HepG2 (cell line): ENCODE data around the gene NME7. TPM values are rescaled to one million over a fixed set of nuclear protein-coding genes. Genes with fewer than 3 reads are reported as not detected.

Source experiments
- ARNT2 ChIP-seq: sonication (generic); formaldehyde crosslinking; IDR thresholded peaks from 2 replicates; pipeline ENCODE4 v1.8.0; 2022; ENCODE audit warnings: mild to moderate bottlenecking, low read depth, missing genetic modification reagents, moderate library complexity
- E2F5 ChIP-seq: sonication (generic); formaldehyde crosslinking; conservative IDR thresholded peaks from 2 replicates; pipeline ENCODE4 v1.4.0; 2020; ENCODE audit warnings: missing genetic modification reagents
- ETV5 ChIP-seq: IDR thresholded peaks from 2 replicates; pipeline ENCODE4 v1.6.1; 2018; ENCODE audit warnings: missing biosample characterization, missing genetic modification reagents, inconsistent platforms, borderline replicate concordance
- HMG20A ChIP-seq: IDR thresholded peaks from 2 replicates; pipeline ENCODE4 v1.6.1; 2016; ENCODE audit warnings: borderline replicate concordance
- KLF6 ChIP-seq: IDR thresholded peaks from 2 replicates; pipeline ENCODE4 v1.8.0; 2016; ENCODE audit warnings: missing biosample characterization, missing genetic modification reagents
- MED1 ChIP-seq: sonication (generic); formaldehyde crosslinking; IDR thresholded peaks from 2 replicates; pipeline ENCODE4 v1.4.0; 2020; ENCODE audit warnings: missing genetic modification reagents
- MXI1 ChIP-seq: IDR thresholded peaks from 3 replicates; pipeline ENCODE4 v1.6.1; 2012; ENCODE audit warnings: low read depth, low read length, inconsistent platforms, borderline replicate concordance
- MZF1 ChIP-seq: sonication (generic); formaldehyde crosslinking; IDR thresholded peaks from 2 replicates; pipeline ENCODE4 v1.8.1; 2023; ENCODE audit warnings: mild to moderate bottlenecking, missing genetic modification reagents, borderline replicate concordance
- NCOA2 ChIP-seq: sonication (generic); formaldehyde crosslinking; IDR thresholded peaks from 2 replicates; pipeline ENCODE4 v1.8.0; 2022; ENCODE audit warnings: inconsistent platforms
- ONECUT2 ChIP-seq: sonication (generic); formaldehyde crosslinking; IDR thresholded peaks from 2 replicates; pipeline ENCODE4 v1.4.0; 2020; ENCODE audit warnings: missing genetic modification reagents
- SIN3A ChIP-seq: IDR thresholded peaks from 2 replicates; pipeline ENCODE4 v1.6.1; 2011; ENCODE audit warnings: low read depth, mild to moderate bottlenecking, control low read depth, low read length, borderline replicate concordance
- SKI ChIP-seq: fragments of 450-650 bp; IDR thresholded peaks from one replicate; pipeline ENCODE4 v1.6.1; 2018; ENCODE audit warnings: mild to moderate bottlenecking; ENCODE audit not compliant: partially characterized antibody
- TP53 ChIP-seq: sonication (generic); formaldehyde crosslinking; conservative IDR thresholded peaks from 2 replicates; pipeline ENCODE4 v1.4.0; 2020; ENCODE audit warnings: missing genetic modification reagents
- U2AF2 ChIP-seq: fragments of 200-400 bp; formaldehyde crosslinking; IDR thresholded peaks from 2 replicates; pipeline ENCODE4 v1.6.1; 2017; ENCODE audit warnings: low read depth, mild to moderate bottlenecking, low read length
- ZEB1 ChIP-seq: IDR thresholded peaks from 2 replicates; pipeline ENCODE4 v1.6.1; 2012; ENCODE audit warnings: mild to moderate bottlenecking, low read depth, inconsistent platforms; ENCODE audit not compliant: insufficient replicate concordance
- ZFP82 ChIP-seq: sonication (generic); formaldehyde crosslinking; IDR thresholded peaks from 2 replicates; pipeline ENCODE4 v1.5.1; 2020; ENCODE audit warnings: mild to moderate bottlenecking, missing genetic modification reagents, borderline replicate concordance
- ZMYM4 ChIP-seq: sonication (generic); formaldehyde crosslinking; IDR thresholded peaks from 2 replicates; pipeline ENCODE4 v1.8.1; 2023; ENCODE audit warnings: mild to moderate bottlenecking, missing genetic modification reagents
- ZNF260 ChIP-seq: sonication (generic); formaldehyde crosslinking; IDR thresholded peaks from 2 replicates; pipeline ENCODE4 v1.4.0; 2020; ENCODE audit warnings: missing genetic modification reagents, low read depth, mild to moderate bottlenecking, borderline replicate concordance
- ZNF34 ChIP-seq: sonication (generic); formaldehyde crosslinking; IDR thresholded peaks from 2 replicates; pipeline ENCODE4 v1.4.0; 2020; ENCODE audit warnings: mild to moderate bottlenecking, missing genetic modification reagents, borderline replicate concordance
- ZNF724P ChIP-seq: sonication (generic); formaldehyde crosslinking; IDR thresholded peaks from 2 replicates; pipeline ENCODE4 v1.8.0; 2022; ENCODE audit warnings: missing genetic modification reagents, borderline replicate concordance
- ZNF776 ChIP-seq: sonication (generic); formaldehyde crosslinking; IDR thresholded peaks from 2 replicates; pipeline ENCODE4 v1.4.0; 2020; ENCODE audit warnings: mild to moderate bottlenecking, missing genetic modification reagents
- ZZZ3 ChIP-seq: sonication (generic); formaldehyde crosslinking; IDR thresholded peaks from 2 replicates; pipeline ENCODE4 v1.4.0; 2020; ENCODE audit warnings: missing genetic modification reagents, mild to moderate bottlenecking, borderline replicate concordance
- polyA plus RNA-seq, 8 experiments: library from polyadenylated mRNA; depleted of rRNA in 3 of 8; stranded (reverse) in 7 of 8; unstranded in 1 of 8; fragments of >200 nt; fragmentation: Illumina TruSeq in 4 of 8; extraction: Trizol in 4 of 8; gene quantifications; 2 replicates each; pipeline versions ENCODE4 v1.2.1 to v1.2.3, GENCODE V29; 2011 to 2016; ENCODE audit warnings: low read depth in 4 of 8, missing spikeins in 1 of 8, mixed read lengths in 1 of 8; ENCODE audit not compliant: insufficient read depth in 1 of 8
- total RNA-seq, 5 experiments: library from RNA; depleted of rRNA; stranded (reverse); fragments of >200 nt; fragmentation: Illumina TruSeq; extraction: Trizol; gene quantifications; 2 replicates each; pipeline ENCODE4 v1.2.3, GENCODE V29; 2016; ENCODE audit warnings: low read depth in 1 of 5
- TF ChIP-seq, protein P1 (sequence below): IDR thresholded peaks from 2 replicates; pipeline ENCODE4 v1.6.1; 2018; ENCODE audit warnings: missing genetic modification reagents, mild to moderate bottlenecking, missing compliant biosample characterization
- TF ChIP-seq, protein P2 (sequence below): sonication (generic); formaldehyde crosslinking; conservative IDR thresholded peaks from 2 replicates; pipeline ENCODE4 v1.8.0; 2022; ENCODE audit warnings: mild to moderate bottlenecking, moderate library complexity, missing genetic modification reagents

NME7 gene
- total and polyA plus RNA-seq, 2 of the 13 experiments (the other 11 are each of a cell fraction or from before 2014, with no cell fraction given) = 9.4 to 22.5 TPM

DNA sequence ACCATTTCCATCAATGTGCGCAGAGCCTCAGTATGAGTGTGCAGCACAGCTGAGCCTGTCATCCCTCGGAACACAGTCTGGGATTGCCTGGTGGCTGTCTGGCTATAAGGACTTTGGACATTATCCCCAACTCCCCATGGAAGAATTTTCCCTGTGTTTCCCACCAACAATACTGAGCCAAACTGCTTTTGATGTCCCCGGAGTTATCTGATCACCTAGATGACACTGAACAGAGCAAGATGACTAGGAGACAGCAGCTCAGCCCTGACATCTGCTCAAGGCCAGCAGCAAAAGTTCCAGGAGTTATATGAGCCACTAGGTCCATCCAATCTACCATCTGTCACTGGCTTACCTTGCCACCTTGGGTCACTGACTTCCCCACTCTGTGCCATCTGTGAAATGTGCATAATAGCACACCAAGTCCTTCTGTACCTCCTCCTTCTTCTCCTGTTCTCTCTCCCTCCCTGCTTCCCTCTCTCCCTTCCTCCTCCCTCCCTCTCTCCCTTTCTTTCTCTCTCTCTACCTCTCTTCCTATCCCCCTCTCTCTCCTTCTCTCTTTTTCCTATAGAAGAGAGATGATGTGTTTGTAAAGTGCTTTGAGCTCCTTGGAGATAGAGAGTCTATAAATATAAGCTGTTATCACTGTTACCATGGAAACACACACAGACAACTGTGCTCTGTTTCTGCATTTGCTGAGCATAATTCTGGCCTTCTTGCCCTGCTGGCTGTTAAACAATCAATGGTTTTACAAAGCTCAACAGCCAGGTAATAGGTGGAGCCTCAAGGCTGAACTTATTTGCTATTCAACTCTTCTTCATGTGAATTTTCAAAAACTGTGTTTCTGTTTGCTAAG lies 280.8 kb downstream of the NME7 start (continued):
- TF ChIP-seq SKI = peak; percentile 60
- no peak for TF ChIP-seq MZF1 (CRISPR knock-in tag)
- TF ChIP-seq ZEB1 = no peak
- TF ChIP-seq ZFP82 (CRISPR knock-in tag) = no peak
- no peak for TF ChIP-seq ZNF260 (CRISPR knock-in tag)
- no peak for TF ChIP-seq E2F5 (CRISPR knock-in tag)
- 0 out of 2 replicates have a peak, but pooled peaks have one; percentile 25 for TF ChIP-seq ETV5 (CRISPR knock-in tag)
- no peak for TF ChIP-seq NCOA2 (CRISPR knock-in tag)
- TF ChIP-seq ZMYM4 (CRISPR knock-in tag) = 0 out of 2 replicates have a peak, but pooled peaks have one; percentile 21
- no peak for TF ChIP-seq TP53 (CRISPR knock-in tag)
- TF ChIP-seq KLF6 = no peak
- 0 out of 3 replicates have a peak, but pooled peaks have one; percentile 4 for TF ChIP-seq MXI1
- TF ChIP-seq ARNT2 (CRISPR knock-in tag) = no peak
- TF ChIP-seq U2AF2 = no peak
- no peak for TF ChIP-seq ZNF776
- TF ChIP-seq MED1 (CRISPR knock-in tag) = peak; percentile 40; the same call in 1 of the 2 replicates
- TF ChIP-seq, protein P1, sequence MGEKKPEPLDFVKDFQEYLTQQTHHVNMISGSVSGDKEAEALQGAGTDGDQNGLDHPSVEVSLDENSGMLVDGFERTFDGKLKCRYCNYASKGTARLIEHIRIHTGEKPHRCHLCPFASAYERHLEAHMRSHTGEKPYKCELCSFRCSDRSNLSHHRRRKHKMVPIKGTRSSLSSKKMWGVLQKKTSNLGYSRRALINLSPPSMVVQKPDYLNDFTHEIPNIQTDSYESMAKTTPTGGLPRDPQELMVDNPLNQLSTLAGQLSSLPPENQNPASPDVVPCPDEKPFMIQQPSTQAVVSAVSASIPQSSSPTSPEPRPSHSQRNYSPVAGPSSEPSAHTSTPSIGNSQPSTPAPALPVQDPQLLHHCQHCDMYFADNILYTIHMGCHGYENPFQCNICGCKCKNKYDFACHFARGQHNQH = no peak
- TF ChIP-seq ZNF34 (CRISPR knock-in tag) = no peak
- no peak for TF ChIP-seq SIN3A
- 0 out of 2 replicates have a peak, but pooled peaks have one; percentile 42 for TF ChIP-seq ZZZ3 (CRISPR knock-in tag)
- TF ChIP-seq, protein P2, sequence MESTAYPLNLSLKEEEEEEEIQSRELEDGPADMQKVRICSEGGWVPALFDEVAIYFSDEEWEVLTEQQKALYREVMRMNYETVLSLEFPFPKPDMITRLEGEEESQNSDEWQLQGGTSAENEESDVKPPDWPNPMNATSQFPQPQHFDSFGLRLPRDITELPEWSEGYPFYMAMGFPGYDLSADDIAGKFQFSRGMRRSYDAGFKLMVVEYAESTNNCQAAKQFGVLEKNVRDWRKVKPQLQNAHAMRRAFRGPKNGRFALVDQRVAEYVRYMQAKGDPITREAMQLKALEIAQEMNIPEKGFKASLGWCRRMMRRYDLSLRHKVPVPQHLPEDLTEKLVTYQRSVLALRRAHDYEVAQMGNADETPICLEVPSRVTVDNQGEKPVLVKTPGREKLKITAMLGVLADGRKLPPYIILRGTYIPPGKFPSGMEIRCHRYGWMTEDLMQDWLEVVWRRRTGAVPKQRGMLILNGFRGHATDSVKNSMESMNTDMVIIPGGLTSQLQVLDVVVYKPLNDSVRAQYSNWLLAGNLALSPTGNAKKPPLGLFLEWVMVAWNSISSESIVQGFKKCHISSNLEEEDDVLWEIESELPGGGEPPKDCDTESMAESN (CRISPR knock-in tag) = no peak
- peak; percentile 44; the same call in 1 of the 2 replicates for TF ChIP-seq HMG20A
- TF ChIP-seq ONECUT2 (CRISPR knock-in tag) = no peak
- TF ChIP-seq ZNF724P (CRISPR knock-in tag) = no peak
